ENCODE data around the gene C6orf47.
"Not testable (repeated sequence)": the region's sequence is repeated elsewhere in the genome, so short reads cannot be mapped to it uniquely, and the experiment has no call there.

Gene C6orf47

GRCh38 chr6:31660381-31661261, at the start of gene C6orf47:
C6orf47 (minus strand) TSS chr6:31660778; CDS start chr6:31659947, 831 bp downstream.
- DNase-seq, result peak; percentile 61

GRCh38 chr6:31709157-31709556, 48.6 kb upstream of the C6orf47 start:
- DNase-seq, result not testable (repeated sequence)

- no peak for DNase-seq
Measured at GRCh38 chr6:31708224-31708623, 47.6 kb upstream of the C6orf47 start.

GRCh38 chr6:31707701-31708100, 47.1 kb upstream of the C6orf47 start:
- no peak for DNase-seq

- DNase-seq, result no peak
Measured at GRCh38 chr6:31706599-31706998, 46.0 kb upstream of the C6orf47 start, which contains the start of gene LY6G6F. LY6G6F (plus strand) TSS chr6:31706866; CDS start chr6:31706907, 41 bp downstream.

- DNase-seq, result no peak
Measured at GRCh38 chr6:31705931-31706330, 45.4 kb upstream of the C6orf47 start.

GRCh38 chr6:31702819-31703716, 42.5 kb upstream of the C6orf47 start, which contains the start of gene ABHD16A:
ABHD16A (minus strand) TSS chr6:31703324; CDS start chr6:31703281, 43 bp downstream.
- peak; percentile 94 for DNase-seq

- DNase-seq, result no peak
Measured at GRCh38 chr6:31702405-31702818, 41.8 kb upstream of the C6orf47 start.

GRCh38 chr6:31701666-31702404, 41.3 kb upstream of the C6orf47 start:
- peak; percentile 58 for DNase-seq

GRCh38 chr6:31700740-31701401, 40.3 kb upstream of the C6orf47 start:
- no peak for DNase-seq

GRCh38 chr6:31697555-31697954, 37.0 kb upstream of the C6orf47 start:
- no peak for DNase-seq

GRCh38 chr6:31693535-31693934, 33.0 kb upstream of the C6orf47 start:
- no peak for DNase-seq

GRCh38 chr6:31692886-31693285, 32.3 kb upstream of the C6orf47 start:
- DNase-seq, result no peak

GRCh38 chr6:31692353-31692752, 31.8 kb upstream of the C6orf47 start:
- DNase-seq, result no peak

GRCh38 chr6:31691564-31692108, 31.1 kb upstream of the C6orf47 start:
- DNase-seq, result no peak

GRCh38 chr6:31691078-31691463, 30.5 kb upstream of the C6orf47 start:
- no peak for DNase-seq

GRCh38 chr6:31690231-31691077, 29.9 kb upstream of the C6orf47 start:
- DNase-seq, result no peak

GRCh38 chr6:31689249-31690110, 28.9 kb upstream of the C6orf47 start:
- no peak for DNase-seq

- no peak for DNase-seq
Measured at GRCh38 chr6:31687860-31688693, 27.5 kb upstream of the C6orf47 start.
